ENCODE data around the gene ATG2A.

ATG2A gene

GRCh38 chr11:64911142-64911541 lies 5.9 kb downstream of the ATG2A start:
- no peak overlapping the region for H3K4me3 ChIP-seq (ENCODE audit: low read depth, low read length)
- no peak for TF ChIP-seq CTCF (IDR thresholded peaks at IDR 0.05; ENCODE audit: borderline replicate concordance, insufficient read depth, low read depth, low read length)

- TF ChIP-seq CTCF (IDR thresholded peaks at IDR 0.05; ENCODE audit: borderline replicate concordance, insufficient read depth, low read depth, low read length) = no peak
- no peak overlapping the region for H3K4me3 ChIP-seq (ENCODE audit: low read depth, low read length)
Observed at GRCh38 chr11:64910451-64911093, 6.4 kb downstream of the ATG2A start.

GRCh38 chr11:64909653-64910343 lies 7.2 kb downstream of the ATG2A start:
- no peak for TF ChIP-seq CTCF (IDR thresholded peaks at IDR 0.05; ENCODE audit: borderline replicate concordance, insufficient read depth, low read depth, low read length)
- no peak overlapping the region for H3K4me3 ChIP-seq (ENCODE audit: low read depth, low read length)

GRCh38 chr11:64908766-64909165 lies 8.2 kb downstream of the ATG2A start:
- no peak for TF ChIP-seq CTCF (IDR thresholded peaks at IDR 0.05; ENCODE audit: borderline replicate concordance, insufficient read depth, low read depth, low read length)
- H3K4me3 ChIP-seq (ENCODE audit: low read depth, low read length) = no peak overlapping the region

GRCh38 chr11:64906314-64906635 lies 10.7 kb downstream of the ATG2A start:
- no peak for TF ChIP-seq CTCF (IDR thresholded peaks at IDR 0.05; ENCODE audit: borderline replicate concordance, insufficient read depth, low read depth, low read length)
- H3K4me3 ChIP-seq (ENCODE audit: low read depth, low read length) = no peak overlapping the region

- H3K4me3 ChIP-seq (ENCODE audit: low read depth, low read length) = no peak overlapping the region
- no peak for TF ChIP-seq CTCF (IDR thresholded peaks at IDR 0.05; ENCODE audit: borderline replicate concordance, insufficient read depth, low read depth, low read length)
Observed at GRCh38 chr11:64905516-64906313, 11.3 kb downstream of the ATG2A start.

Data from GM12875 (cell line).